HG02840 (cell line): ENCODE data around the gene MAGEF1.

Experiments
- ATAC-seq: cut with Tn5 transposase; IDR thresholded peaks from one replicate; pipeline ENCODE4 v1.9.1; 2021; ENCODE audit warnings: mild to moderate bottlenecking, moderate library complexity, moderate number of reproducible peaks; ENCODE audit not compliant: unreplicated experiment, low FRiP score

Gene MAGEF1, protein sequence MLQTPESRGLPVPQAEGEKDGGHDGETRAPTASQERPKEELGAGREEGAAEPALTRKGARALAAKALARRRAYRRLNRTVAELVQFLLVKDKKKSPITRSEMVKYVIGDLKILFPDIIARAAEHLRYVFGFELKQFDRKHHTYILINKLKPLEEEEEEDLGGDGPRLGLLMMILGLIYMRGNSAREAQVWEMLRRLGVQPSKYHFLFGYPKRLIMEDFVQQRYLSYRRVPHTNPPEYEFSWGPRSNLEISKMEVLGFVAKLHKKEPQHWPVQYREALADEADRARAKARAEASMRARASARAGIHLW

DNA sequence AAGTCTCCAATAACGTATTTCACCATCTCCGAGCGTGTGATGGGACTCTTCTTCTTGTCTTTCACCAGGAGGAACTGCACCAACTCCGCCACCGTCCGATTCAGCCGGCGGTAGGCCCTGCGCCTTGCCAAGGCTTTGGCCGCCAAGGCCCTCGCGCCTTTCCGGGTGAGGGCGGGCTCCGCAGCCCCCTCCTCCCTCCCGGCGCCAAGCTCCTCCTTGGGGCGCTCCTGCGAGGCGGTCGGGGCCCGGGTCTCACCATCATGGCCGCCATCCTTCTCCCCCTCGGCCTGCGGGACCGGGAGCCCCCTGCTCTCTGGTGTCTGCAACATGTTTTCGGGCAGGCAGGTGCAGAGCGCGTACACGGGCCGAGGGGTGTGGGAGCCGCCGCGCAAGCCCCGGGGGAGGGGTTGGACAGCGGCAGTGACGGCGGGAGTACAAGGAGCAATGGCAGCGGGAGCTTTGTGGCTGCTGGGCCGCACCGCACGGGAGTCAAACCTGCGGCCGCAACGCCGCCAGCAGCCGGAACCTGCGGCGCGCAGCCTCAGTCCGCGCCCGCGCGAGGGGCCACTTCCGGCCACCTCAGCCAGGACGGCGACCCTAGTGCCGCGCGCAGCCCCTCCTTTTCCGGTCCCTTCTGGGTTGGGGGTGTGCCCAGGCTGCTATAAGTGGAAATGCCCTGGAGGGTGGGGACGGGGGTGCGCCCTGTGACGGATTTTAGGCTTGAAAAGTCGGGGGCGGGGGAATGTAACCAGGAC lies at the start of gene MAGEF1:
Gene MAGEF1 (minus strand): TSS at position 572 of the 755 bp plus-strand sequence. CDS start 243 bp downstream, at position 329.
- peak; percentile 76 for ATAC-seq

DNA sequence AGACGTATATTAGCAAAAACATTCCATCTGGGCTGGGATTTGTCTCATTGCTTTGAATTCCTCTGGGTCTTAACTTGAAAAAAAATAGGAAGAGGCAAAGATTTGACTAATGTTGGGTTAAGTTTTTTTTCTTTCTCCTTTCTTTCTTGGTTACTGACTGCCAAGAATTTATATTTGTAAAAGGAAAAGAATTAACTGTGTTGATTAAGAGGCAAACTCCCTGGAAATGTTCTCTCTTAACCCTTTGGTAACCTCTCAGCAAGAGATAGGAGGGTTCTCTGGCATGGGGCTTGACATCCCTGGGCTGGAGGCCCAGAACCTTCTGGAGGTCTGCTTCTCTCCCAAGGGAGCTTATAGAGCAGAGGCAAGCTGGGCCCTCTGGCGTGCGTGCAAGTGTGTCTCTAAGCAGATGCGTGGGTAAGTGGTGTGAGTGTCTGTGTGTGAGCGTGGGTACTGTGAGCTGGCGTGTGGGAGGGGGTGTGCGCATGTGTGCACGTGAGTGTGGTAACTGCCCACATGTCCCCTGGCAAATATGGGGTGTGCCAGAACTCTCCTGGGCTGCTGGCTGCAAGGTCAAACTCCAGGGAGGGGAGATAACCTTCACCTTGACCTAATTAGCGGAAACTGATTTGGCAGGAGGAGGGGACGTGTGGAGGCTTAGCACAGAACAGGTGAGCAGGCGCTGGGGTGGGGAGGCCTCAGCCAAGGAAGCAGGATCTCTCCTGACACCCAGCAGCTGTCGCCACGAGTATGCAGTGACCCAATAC lies 49.4 kb upstream of the MAGEF1 start:
- ATAC-seq, result no peak

DNA sequence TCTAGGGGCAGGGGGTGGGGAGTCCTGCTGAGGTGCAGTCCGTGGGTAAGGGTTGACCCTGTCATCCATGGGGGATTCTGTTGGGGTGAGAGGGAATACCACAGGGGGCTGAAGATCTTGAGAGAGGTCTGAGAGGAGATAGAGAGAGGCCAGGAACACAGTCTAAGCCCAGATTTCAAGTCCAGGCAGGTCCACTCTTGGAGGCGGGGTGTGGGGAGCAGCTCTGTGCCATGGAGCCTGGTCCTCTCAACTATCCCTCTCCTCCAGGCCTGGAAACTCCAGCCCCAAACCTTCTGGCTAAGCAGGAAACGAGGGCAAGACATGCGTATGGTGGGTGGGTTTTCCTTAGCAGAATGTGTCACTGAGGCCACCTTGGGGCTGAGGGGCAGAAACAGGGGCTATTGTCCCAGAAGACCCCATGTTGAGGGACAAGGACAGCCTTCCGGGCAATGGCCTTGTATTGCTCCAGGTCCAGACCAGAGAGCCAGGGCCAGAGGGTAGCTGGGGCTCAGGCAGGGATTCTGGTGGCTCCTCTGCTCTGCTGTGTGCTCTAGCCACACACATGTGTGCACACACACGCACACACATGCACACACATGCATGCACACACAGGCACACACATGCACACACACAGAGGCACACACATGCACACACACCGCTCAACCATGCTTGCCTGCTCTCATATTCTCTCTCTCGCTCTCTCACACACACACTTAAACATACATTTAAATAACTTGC lies 48.6 kb upstream of the MAGEF1 start:
- no peak for ATAC-seq

DNA sequence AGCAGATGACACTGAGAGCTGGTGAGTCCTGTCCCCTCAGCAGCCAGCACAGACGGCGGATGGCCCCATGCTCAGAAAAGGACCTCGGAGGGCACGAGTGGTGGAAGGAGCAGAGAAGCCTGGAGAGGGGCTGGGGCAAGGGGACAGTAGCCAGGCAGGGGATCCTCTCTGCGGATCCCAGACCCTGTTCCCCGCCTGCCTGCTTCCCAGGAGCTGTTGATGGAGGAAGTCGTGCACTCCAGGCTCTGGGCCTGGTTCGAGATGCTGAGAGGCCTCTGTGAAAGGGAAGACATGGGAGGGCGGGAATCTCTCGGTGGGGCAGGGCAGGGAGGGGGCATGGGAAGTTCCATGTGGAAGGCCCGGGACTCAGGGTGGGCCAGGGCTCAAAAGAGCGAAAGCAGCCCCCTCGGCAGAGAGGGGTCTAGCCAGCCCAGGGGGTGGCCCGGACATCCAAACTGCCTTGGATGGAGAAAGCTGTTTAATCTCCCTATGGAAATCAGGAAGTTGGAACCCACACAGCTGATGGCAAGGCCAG lies 47.9 kb upstream of the MAGEF1 start:
- no peak for ATAC-seq

DNA sequence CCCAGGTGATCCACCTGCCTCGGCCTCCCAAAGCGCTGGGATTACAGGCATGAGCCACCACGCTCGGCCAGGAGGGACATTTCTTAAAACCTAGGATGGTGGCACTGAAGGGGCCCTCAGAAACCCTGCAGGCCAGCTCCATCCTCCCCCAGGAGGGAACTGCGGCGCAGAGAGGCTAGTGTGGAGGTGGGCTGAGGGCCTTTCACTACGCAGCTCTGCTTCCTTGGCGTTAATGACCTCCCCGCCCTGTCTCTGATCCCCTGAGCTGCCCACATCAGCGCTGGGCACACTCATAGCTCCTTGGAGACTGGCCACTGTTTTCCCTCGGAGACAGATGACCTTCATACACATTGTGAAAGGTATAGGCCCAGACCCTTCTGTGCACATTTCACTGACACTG lies 46.2 kb upstream of the MAGEF1 start:
- ATAC-seq, result no peak

DNA sequence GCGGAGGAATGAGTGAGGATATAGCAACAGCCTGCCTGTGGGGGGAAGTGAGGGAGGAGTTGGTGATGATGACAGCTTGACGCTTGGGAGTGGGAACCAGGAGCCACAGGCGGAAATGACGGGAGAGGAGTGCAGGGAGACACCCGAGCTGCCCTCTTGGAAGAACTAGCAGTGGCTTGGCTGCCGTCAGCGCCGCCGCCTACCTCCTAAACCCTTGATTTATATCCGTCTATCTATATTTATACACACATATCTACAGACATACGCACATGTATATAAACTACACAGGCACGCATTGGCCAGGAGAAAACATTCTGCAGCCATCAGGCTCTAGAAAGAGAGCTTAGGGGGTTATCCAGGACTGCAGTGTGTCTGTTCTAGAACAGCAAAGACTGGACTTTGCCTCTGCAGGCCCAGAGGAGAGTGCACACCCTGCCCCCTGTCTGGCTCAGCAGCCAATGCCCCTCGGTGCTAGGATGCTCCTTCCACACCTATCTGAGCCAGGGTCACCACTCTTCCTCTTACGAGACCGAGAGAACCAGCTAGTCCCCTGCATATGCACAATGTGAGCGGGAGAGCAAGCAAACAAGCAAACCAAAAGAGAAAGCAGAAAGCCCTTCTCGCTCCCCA lies 45.3 kb upstream of the MAGEF1 start:
- ATAC-seq, result no peak

DNA sequence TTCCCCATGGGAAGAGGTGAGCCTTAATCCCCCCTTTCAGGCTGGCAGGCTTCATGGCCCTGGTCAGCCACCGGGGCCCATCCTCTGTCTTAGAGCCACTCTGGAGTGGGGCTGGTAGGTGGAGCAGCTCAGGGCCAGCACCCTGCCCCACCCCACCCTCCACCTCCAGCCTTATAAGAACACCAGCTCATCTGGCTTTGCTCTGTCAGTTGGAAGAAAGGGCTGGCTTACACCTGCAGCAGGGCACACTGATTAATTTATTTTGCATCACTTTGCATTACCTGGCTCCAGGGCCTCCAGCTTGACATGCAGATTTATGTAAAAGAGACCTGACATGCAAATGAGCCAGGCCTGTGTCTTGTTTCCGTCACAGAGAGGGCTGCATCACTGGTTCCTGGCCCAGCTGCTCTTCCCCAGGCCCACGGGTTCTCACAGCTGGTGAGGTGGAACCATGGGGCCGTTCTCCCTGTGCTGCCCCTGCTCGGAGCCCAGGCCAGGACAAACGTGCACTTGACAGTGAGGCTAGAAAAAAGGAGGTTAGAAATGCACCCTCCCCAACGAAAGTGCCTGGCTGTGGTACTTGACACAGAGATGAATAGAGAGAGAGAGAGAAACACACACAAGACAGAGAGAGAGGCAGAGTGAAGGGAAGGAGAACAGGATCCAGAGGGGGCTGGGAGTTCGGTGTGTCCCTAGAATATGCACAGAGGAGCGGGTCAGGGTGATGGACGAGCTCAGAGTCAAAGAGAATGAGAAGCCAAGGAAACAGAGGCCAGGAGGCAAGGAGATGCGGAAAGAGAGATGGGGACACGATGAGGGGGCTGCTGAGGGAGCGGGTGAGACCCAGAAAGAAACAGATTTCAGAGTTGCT lies 44.5 kb upstream of the MAGEF1 start:
- ATAC-seq, result no peak

DNA sequence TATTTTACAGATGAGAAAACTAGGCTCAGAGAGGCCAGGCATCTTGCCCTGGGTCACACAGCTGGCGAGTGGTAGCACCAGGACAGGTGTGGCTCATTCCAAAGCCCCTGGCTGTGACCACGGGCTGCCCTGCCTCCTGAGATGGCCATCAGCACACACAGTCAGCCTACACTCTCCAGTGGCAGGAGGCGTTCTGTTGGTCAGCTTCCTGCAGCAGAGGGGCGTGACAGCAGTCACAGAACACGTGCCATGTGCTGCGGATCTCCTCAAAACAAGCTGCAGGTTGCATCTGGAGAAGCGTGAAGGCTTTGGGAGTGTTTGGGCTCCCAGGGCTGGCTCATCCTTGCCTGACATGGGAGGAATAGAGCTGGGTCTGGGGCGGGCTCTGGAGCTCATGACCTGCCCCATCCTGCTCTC lies 43.5 kb upstream of the MAGEF1 start:
- ATAC-seq, result no peak

DNA sequence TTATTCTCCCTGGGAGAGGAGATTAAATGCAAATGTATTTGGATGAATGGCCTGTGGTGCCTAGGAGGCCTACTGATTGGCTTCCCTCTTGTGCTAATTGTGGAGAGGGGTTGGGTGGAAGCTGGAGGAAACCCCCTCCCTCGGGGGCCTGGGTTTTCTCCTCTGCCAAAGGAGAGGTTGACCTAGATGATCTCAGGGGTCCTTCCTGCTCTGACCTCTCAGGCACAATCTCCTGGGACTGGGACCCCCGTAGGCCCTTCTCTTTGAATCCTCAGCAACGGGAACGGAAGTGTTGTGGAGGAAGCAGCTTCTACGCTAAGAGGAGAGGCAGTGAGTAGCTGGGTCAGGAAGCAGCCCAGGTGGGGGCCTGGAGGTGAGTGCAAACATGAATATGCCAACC lies 40.5 kb upstream of the MAGEF1 start:
- ATAC-seq, result no peak

DNA sequence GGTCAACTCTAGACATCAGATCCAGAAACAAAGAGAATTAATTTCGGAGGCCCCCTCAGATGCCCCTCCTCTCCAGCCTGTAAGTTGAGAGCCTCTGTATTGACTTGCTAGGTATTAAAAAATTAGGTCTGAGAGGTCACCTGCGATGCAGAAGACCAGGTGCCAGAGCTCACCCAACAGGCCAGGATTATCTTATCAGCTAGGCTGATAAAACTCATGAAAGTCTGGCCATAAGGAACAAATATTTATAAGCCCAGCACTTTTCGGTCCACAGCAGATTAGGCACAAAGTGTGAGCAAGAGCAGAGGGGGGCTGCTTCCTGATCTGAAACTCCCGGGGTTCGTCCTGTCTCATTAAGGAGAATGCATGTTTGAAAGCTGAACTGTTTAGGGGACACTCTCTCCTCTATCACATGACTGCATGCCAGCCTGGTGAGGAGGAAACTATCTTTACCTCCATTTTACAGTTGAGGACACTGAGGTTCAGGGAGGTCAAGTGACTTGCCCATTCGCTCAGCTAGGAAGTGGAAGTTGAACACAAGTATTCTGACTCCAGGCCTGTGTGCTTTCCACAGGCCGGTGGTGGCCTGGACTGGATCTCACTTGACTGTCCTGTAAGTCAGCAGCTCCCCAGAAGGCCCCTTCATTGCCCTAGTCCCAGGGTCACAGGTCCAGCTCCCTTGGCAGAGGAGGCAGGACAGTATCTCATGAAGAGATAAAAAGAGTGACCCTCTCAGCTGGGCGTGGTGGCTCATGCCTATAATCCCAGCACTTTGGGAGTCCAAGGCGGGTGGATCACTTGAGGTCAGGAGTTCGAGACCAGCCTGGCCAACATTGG lies 39.6 kb upstream of the MAGEF1 start:
- no peak for ATAC-seq

DNA sequence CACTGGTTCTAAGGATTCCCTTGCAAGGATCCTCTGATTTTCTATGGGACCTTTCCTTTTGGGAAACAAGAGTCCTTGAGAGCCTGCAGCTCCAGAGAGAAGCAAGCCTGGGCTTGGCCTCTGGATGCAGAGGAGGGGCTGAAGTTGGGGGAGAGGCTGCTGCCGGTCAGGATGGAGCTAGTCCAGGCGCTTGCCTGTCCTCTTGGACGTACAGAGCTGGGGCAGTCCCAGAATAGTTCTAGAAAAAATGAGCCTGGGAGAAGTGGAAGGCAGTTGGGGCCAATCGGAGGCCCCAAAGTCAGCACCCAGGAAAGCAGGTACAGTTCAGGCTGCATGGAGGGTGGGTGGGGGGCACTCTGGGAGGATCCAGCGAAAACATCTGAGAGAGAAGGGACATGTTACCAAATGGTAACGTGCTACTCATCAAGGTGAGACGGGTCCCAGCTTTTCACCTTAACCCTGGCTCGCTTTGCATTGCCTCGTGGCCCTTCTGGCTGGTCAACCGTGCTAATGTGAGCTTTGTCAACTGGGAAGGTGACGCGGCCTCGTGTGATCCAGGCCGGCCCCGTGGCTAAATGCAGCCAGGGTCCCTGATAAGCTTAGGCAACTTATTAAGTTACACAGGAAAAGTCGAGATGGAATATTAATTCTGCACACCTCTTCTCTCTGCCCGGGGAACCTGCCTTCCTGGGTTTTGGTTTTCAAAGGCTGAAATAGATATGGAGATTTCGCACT lies 38.7 kb upstream of the MAGEF1 start:
- no peak for ATAC-seq

DNA sequence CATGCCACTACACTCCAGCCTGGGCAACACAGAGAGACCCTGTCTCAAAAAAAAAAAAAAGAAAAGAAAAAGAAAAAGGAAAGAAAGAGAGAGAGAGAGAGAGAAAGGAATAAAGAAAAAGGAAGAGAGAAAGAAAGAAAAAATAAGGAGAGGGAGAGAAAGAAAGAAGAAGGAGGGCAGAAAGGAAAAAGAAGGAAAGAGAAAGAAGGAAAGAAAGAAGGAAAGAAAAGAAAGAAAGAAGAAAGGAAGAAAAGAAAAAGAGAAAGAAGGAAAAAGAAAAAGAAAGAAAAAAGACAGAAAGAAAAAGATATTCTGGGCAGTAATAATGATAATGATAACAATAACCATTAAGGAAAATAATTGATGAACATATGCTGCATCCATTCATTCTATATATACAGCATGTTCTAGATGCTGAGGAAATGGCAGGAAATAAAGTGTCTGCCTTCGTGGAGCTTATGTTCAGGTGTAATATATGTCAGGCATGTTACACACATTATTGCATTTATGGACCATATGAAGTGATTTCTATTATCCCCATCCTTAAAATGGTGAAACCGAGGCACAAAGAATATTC lies 37.4 kb upstream of the MAGEF1 start:
- ATAC-seq, result no peak

DNA sequence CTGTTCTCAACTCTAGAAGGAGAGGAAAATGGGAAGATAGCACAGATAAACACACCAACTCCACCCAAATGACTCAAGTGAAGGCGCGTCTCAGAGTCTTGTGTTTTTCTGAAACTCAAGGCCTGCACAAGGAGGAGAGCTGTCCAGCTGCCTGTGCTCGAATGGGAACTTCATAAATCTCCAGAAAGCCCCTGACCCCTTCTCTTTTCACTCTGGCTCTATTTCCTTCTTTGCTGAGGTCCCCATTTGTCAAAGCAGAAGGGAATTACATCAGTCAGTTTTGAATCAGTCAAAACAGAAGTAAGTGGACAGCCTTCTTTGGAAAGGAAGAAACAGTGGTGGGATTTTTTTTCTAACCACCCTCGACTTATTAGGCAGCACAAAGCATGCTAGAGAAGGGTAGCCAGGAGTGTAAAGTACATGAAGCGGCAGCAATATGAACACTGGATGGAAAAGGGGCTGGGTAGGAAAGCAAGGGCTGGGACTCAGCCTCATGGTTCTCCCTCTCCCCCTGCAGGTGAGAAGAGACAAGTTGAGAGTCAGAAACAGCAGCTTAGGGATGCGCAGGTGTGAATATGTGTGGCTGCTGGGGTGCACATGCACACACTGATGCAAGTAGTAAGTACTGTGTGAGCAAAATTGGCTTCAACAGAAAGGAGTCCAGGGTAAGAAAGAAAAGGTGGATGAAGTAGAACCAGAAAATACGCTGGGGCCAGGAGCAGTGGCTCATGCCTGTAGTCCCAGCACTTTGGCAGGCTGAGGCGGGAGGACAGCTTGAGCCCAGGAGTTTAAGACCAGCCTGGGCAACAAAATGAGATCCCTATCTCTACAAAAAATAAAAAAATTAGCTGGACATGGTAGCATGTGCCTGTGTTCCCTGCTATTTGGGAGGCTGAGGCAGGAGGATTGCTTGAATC lies 36.6 kb upstream of the MAGEF1 start:
- ATAC-seq, result no peak

DNA sequence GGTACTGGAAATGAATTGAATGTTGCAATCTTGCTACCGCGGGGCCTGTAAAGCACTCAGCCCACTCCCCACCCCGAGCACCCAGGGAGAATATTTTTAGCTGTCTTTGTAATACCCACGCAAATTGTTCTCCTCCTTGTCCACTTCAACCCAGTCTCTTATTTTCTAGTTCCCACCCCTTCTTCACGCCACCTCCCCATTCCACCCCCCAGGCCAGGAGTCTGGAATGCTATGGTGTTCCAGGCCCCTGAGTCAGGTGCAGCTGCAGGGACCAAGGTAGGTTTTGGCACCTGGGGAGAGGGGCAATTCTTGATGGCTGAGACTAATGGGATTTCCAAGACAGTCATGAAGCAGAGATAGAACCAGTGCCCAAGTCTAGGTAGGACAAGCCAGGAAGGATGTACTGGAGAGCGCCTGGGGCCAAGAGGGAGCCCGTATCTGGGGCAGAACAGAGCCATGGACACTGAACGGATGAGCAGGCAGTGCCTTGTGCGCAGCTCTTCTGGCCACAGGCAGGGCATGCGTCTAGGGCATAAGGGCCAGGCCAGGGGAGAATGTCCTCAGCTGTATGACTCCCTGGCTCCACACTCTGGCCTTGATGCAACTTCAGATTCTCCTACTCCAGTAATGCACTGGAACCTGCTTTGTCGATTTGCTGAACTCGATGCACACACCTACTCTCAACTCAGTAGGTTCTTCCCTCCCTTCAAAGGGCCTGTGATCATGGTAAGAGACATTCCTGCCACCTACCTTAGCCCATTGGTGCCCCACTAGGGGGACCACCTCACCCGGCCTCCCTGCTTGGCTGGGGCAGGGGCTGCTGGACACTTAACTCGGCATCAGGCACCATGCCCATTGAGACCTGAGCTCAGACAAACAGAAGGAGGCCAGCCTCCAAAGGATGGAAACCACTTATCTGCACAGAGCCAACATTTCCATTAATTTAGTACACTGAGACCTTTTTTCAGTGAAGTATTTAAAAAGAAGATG lies 34.6 kb upstream of the MAGEF1 start:
- ATAC-seq, result no peak

DNA sequence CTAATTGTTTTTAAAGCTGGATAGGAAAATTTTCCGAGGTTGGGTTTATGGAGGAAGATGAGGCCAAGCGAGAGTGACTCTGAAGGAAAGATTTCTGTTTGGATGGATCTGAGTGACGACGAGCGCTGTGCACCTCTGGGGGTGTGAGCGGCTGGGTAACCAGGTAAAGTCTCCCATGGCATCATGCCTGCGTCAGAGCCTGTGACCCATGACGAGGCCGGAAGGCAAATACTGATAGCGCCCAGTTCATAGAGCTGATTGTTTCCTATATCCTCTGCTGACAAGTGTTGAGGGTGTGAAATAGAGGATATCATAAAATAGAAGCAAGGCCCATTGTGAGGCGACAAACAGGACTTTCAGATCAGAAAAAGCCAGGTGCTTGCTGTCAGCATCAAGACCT lies 33.7 kb upstream of the MAGEF1 start:
- no peak for ATAC-seq
